ENCODE data around the gene KHK.
A peak's percentile ranks its signal among the peaks of the same experiment; 100 is the strongest.

KHK gene

GRCh38 chr2:27086724-27087593 is at the start of gene KHK:
Gene KHK (plus strand): TSS chr2:27086772. CDS start chr2:27087260, 488 bp downstream.
- DNase-seq, result no peak

- DNase-seq, result no peak
Observed at GRCh38 chr2:27038012-27038411, 48.6 kb upstream of the KHK start.

- DNase-seq, result no peak
Observed at GRCh38 chr2:27038631-27039339, 47.8 kb upstream of the KHK start.

GRCh38 chr2:27039426-27039825 is 47.1 kb upstream of the KHK start:
- DNase-seq, result no peak

GRCh38 chr2:27039871-27040270 is 46.7 kb upstream of the KHK start:
- DNase-seq, result no peak

- no peak for DNase-seq
Observed at GRCh38 chr2:27040282-27040681, 46.3 kb upstream of the KHK start.

GRCh38 chr2:27041752-27042151 is 44.8 kb upstream of the KHK start:
- DNase-seq, result no peak

- DNase-seq, result no peak
Observed at GRCh38 chr2:27042159-27042661, 44.4 kb upstream of the KHK start.

- no peak for DNase-seq
Observed at GRCh38 chr2:27042985-27043634, 43.5 kb upstream of the KHK start.

- DNase-seq, result peak; percentile 87
Observed at GRCh38 chr2:27049422-27050280, 36.9 kb upstream of the KHK start.

GRCh38 chr2:27050281-27050995 is 36.1 kb upstream of the KHK start:
- peak; percentile 96 for DNase-seq

- peak; percentile 98 for DNase-seq
Observed at GRCh38 chr2:27050996-27051901, 35.3 kb upstream of the KHK start, which contains the start of gene AGBL5. Gene AGBL5 (plus strand): TSS chr2:27051668. CDS start chr2:27052959, 1,291 bp downstream.

GRCh38 chr2:27051902-27052645 is 34.5 kb upstream of the KHK start:
- DNase-seq, result peak; percentile 82

GRCh38 chr2:27053321-27053720 is 33.3 kb upstream of the KHK start:
- DNase-seq, result no peak

GRCh38 chr2:27053776-27054175 is 32.8 kb upstream of the KHK start:
- no peak for DNase-seq

- no peak for DNase-seq
Observed at GRCh38 chr2:27054721-27055120, 31.9 kb upstream of the KHK start.

- no peak for DNase-seq
Observed at GRCh38 chr2:27057184-27057583, 29.4 kb upstream of the KHK start.

GRCh38 chr2:27058210-27058609 is 28.4 kb upstream of the KHK start:
- DNase-seq, result no peak

- DNase-seq, result no peak
Observed at GRCh38 chr2:27059141-27059820, 27.3 kb upstream of the KHK start.
